Dermis microvascular lymphatic vessel endothelial cell (primary cell): ENCODE results near the gene BARX2. TPM values are rescaled to one million over a fixed set of nuclear protein-coding genes. Genes with fewer than 3 reads are reported as not detected.
"Not testable (repeated sequence)": the region's sequence is repeated elsewhere in the genome, so short reads cannot be mapped to it uniquely, and the experiment has no call there.

Source experiments
- DNase-seq, 2 donors: peaks; one replicate each; pipeline versions ENCODE4 v3.0.0 to v3.0.0-alpha.2; 2010; ENCODE audit warnings: low read depth in 2 of 2
- total RNA-seq: library from RNA; depleted of rRNA; stranded (reverse); fragments of >200 nt; gene quantifications from 2 replicates; pipeline ENCODE4 v1.2.1, GENCODE V29; 2014

BARX2 gene
- total RNA-seq = not detected in 2 replicates

GRCh38 chr11:129375751-129376657, at the start of gene BARX2:
BARX2 (plus strand) TSS chr11:129375848; CDS start chr11:129376036, 188 bp downstream.
- peak; percentile 2 to 70 for DNase-seq

GRCh38 chr11:129326921-129327320, 48.7 kb upstream of the BARX2 start:
- no peak for DNase-seq

- not testable (repeated sequence) for DNase-seq
These were observed 47.9 kb upstream of the BARX2 start for GRCh38 chr11:129327708-129328107.

- no peak for DNase-seq
These were observed 46.9 kb upstream of the BARX2 start for GRCh38 chr11:129328756-129329155.

- DNase-seq = no peak
These were observed 44.4 kb upstream of the BARX2 start for GRCh38 chr11:129331217-129331616.

- peak; percentile 40 to 75 for DNase-seq
These were observed 43.8 kb upstream of the BARX2 start for GRCh38 chr11:129331871-129332274.

- DNase-seq = no peak
These were observed 41.8 kb upstream of the BARX2 start for GRCh38 chr11:129333873-129334272.

GRCh38 chr11:129344301-129344940, 31.2 kb upstream of the BARX2 start:
- DNase-seq = not testable (repeated sequence)

GRCh38 chr11:129346916-129347315, 28.7 kb upstream of the BARX2 start:
- no peak for DNase-seq

- DNase-seq = no peak
These were observed 26.8 kb upstream of the BARX2 start for GRCh38 chr11:129348813-129349212.

GRCh38 chr11:129352676-129353075, 23.0 kb upstream of the BARX2 start:
- no peak for DNase-seq

- no peak for DNase-seq
These were observed 21.0 kb upstream of the BARX2 start for GRCh38 chr11:129354691-129355090.

GRCh38 chr11:129359748-129360147, 15.9 kb upstream of the BARX2 start:
- DNase-seq = no peak

GRCh38 chr11:129364143-129364654, 11.4 kb upstream of the BARX2 start:
- peak; percentile 56 to 83 for DNase-seq

- DNase-seq = no peak
These were observed 9.8 kb upstream of the BARX2 start for GRCh38 chr11:129365816-129366215.

- DNase-seq = no peak
These were observed 8.7 kb upstream of the BARX2 start for GRCh38 chr11:129366737-129367597.

GRCh38 chr11:129368889-129369672, 6.6 kb upstream of the BARX2 start:
- DNase-seq = no peak

- DNase-seq = no peak
These were observed 4.9 kb upstream of the BARX2 start for GRCh38 chr11:129370715-129371114.

- DNase-seq = no peak
These were observed 2.8 kb upstream of the BARX2 start for GRCh38 chr11:129372609-129373488.

GRCh38 chr11:129373489-129373953, 2.1 kb upstream of the BARX2 start:
- no peak for DNase-seq
